HG03196 (cell line): ENCODE data around the gene CLASP1.
"Not testable (repeated sequence)": the region's sequence is repeated elsewhere in the genome, so short reads cannot be mapped to it uniquely, and the experiment has no call there.

ENCODE experiments used
- ATAC-seq: cut with Tn5 transposase; IDR thresholded peaks from one replicate; pipeline ENCODE4 v1.9.1; 2021; ENCODE audit not compliant: unreplicated experiment

The CLASP1 gene

GRCh38 chr2:121478358-121478995 is 170.8 kb downstream of the CLASP1 start:
- ATAC-seq, result not testable (repeated sequence)

DNA sequence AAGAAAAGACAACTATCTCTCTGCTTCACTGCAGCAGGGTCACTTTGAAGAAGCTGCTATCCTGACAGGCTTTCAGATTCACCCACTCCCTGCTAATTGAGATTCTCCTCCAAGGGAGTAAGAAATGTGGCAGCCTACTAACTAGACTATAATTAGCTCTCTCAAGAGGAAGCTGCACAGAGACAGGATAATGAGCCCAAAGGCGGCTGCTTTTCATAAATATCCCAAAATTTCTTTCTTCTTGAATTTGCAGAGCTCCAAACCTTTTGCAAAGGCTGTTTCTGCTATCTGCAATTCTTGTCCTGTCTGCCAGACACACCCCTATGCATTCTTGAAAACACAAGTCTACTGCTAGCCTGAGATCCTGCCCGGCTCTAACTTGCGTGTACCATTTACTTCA is 172.6 kb downstream of the CLASP1 start:
- no peak for ATAC-seq

GRCh38 chr2:121475811-121476571 is 173.3 kb downstream of the CLASP1 start:
- no peak for ATAC-seq

DNA sequence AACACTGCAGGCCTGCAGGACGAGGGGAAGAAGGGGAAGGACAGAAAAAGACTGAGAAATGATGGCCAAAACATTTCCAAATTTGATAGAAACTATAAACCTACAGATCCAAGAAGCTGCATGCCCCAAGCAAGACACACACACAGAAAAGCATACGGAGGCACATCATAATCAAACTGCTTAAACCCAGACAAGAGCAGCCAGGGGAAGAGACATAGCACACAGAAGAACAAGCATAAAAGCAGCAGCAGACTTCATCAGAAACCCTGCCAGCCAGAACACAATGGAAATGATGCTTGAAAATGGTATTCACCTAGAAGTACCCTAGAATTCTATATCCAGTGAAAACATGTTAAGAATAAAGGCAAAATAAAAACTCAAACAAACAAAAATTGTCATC is 175.8 kb downstream of the CLASP1 start:
- no peak for ATAC-seq

GRCh38 chr2:121472470-121472993 is 176.7 kb downstream of the CLASP1 start:
- ATAC-seq, result no peak

DNA sequence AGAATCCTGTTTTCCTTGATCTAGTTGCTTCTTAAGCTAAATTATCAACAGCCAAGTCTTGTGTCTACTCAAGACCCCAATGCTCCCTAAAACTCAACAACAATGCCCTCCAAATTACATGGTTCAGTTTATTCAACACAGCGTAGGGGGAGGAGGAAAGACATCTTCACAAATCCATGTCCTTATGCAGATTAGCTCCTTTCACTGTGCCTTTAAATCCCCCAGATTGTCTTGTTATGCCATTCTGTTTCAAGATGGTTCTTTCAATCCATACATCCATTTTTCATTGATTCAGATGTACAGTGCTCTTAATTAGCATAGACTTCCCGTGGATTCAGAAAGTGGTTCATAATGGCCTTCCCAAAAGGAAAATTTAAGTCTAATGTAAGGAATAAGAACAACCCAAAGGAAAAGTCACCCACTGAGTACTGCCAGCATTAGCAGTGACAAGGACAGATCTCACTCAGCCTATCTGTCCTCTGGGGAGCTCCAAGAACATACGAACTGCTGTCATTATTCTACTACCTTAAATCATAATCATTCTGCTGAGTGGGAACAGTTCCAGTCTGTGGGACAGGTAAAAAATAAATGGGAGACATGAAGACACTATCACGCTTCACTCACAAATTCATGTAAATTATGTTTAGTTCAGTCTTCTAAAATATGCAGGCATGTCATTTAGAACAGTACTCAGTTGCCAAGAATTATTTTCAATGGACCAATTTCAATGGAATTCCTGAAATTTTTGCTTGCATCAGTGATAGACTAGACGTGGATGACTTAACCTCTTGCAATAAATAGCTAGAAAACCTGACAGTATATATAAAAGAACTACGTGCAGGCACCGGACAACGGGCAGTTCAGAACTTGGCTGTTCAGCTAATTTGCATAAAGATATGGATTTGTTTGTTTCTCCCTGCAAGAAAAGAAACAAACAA is 177.5 kb downstream of the CLASP1 start:
- ATAC-seq, result no peak

DNA sequence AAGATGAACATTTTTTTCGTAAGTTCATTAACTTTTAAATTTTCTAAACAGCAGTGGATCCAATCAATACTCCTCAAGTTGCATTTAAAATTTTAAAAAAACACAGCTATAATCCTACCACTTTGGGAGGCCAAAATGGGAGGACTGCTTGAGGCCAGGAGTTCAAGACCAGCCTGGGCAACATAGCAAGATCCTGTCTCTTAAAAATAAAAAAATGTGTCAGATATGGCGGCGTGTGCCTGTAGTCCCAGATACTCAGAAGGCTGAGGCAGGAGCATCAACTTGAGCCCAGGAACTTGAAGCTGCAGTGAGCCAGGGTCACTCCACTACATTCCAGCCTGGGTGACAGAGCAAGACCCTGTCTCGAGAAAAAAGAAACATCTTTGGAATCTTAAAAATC is 178.3 kb downstream of the CLASP1 start:
- no peak for ATAC-seq

DNA sequence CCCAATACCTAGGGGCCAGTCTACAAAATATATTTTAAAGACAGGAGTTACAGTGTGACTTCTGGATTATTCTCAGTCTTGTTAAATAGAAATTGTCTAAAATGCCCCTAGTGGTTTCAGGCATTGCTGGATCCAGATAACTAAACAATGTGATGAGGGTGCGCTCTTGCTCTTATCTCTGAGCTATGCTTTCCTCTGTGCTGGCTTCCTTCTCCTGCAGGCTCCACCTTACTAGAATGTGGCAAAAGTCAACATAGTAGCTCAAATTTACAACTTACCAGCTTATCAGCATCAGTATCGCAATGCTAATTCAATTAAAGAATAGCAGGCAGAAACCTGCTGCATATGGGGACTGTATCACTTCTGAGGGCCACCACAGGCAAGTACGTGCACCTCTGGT is 179.9 kb downstream of the CLASP1 start:
- ATAC-seq, result no peak

DNA sequence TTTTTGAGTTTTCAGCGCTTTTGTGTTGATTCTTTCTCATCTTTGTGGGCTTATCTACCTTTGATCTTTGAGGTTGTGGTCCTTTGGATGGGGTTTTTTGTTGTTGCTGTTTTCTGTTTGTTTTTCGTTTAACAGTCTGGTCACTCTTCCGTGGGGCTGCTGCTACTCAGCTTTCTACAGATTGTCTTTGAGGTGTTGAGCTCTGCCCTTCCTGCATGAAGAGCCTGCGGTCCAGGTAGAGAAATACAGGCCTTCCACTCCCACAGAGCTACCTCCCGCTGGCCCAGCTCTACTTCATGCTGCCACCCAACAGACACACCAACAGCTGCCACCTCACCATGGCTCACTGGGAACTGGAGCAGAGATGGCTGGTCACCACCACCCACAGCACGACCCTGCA is 180.3 kb downstream of the CLASP1 start:
- ATAC-seq, result no peak

GRCh38 chr2:121459291-121459690 is 190.0 kb downstream of the CLASP1 start:
- no peak for ATAC-seq

GRCh38 chr2:121456325-121456724 is 192.9 kb downstream of the CLASP1 start:
- ATAC-seq, result no peak

- no peak for ATAC-seq
Observed at GRCh38 chr2:121455446-121455845, 193.8 kb downstream of the CLASP1 start.

DNA sequence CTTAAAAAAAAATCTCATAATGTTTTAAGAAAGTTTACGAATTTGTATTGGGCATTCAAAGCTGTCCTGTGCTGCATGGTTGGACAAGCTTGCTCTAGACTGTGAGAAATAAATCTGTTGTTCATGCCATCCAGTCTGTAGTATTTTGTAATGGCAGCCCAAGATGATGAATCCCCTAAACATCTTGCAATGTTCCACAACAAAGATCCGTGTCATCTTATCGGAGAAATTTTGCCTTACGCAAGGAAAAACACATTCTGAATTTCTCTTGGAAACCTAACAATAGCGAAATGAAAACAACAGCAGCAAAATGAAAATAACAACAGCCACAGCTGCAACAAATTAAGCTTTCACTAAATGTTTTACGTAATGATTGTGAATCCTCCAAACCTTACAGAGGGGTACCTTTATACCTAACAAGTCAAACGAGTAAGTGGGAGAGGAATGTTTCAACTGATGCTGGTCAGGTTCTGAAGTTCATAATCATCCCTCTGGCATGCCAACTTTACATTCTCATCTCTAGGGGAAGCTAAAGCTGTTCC is 194.6 kb downstream of the CLASP1 start:
- no peak for ATAC-seq

- no peak for ATAC-seq
Observed at GRCh38 chr2:121451398-121451797, 197.9 kb downstream of the CLASP1 start.

DNA sequence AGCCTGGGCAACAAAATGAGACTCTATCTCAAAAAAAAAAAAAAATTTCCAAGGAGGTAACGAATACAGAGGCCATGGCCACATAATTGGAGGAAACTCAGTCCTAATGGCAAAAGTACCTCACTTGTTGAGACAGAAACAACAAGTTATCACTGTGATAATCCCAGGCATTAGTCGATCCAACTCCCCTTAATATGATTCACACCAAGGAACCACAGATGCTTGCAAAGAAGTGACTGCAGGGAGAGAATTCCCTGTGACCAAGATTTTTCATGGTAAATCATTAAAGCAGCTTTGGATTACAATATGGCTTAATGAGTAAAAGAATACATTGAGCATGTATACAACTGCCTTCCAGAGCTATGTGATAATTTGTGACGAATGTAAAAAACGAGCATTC is 199.0 kb downstream of the CLASP1 start:
- no peak for ATAC-seq

DNA sequence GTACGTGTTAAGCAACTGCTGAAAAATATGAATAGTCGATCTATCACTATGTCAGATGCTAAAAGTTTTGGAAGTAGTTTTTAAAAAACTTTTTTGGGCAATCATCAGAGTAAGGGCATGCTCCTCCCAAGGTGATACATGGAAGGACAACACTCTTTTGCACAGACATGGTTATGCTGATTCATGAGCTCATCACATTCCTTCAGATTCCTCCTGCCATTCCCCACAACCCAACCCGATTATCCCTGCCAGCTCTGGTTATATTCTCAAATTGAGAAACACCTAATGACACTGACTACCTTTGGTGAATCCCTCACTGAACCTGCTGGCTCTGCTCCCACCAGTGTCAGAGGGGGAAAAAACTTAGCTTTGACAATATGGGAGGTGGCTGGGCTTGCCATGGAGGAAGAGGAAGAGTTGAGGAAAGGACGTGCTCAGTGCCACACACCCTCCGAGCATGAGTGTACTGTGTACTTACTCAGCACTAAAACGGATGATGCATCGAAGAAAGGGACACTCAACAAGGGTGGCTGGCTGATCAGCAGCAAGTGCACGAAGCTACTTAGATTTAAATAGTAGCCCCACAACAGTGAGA is 202.5 kb downstream of the CLASP1 start:
- no peak for ATAC-seq

DNA sequence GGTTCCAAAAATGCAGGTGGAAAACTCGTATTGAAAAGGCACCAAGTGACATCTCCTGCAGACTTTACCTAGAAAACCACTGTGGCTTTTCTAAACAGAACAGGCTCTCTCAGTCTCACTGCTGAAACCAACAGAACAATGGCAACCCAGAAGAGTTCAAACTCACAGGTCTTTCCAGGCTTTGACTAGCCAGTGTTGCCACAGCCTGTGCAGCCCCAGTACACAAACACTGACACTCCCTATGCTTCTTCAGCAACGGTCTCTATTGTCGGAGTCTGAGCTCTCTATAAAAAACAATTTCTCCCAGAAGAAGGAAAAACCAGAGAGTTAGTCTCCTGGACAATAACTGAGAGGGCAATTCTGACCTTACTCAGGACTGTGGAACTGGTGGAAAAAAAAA is 206.4 kb downstream of the CLASP1 start:
- ATAC-seq, result no peak

DNA sequence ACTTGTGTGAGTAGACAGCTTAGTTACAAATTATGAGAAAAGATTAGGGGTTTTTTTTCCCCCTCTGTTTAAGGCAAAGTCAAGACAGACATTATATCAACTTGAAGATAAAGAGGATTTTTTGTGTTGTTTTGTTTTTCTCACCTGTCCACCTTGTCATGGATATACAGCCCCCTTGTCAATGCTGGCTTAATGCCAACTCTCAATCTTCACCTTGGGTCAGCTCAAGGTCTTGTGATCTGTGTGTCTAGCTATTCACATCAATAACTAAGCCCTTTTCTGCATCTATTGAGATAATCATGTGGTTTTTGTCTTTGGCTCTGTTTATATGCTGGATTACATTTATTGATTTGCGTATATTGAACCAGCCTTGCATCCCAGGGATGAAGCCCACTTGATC is 211.0 kb downstream of the CLASP1 start:
- ATAC-seq, result not testable (repeated sequence)

DNA sequence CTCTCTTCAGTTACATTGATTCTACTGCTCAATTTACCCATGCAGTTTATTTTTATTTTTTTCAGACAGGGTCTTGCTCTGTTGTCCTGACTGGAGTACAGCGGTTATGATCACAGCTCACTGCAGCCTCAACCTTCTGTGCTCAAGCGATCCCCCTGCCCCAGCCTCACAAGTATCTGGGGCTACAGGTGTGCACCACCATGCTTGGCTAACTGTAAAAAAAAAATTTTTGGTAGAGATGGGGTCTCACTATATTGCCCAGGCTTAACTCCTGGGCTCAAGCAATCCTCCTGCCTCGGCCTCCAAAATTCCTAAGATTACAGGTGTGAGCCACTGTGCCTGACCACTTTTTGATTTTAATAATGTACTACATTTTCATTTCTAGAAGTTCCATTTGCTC is 212.3 kb downstream of the CLASP1 start:
- ATAC-seq, result no peak

DNA sequence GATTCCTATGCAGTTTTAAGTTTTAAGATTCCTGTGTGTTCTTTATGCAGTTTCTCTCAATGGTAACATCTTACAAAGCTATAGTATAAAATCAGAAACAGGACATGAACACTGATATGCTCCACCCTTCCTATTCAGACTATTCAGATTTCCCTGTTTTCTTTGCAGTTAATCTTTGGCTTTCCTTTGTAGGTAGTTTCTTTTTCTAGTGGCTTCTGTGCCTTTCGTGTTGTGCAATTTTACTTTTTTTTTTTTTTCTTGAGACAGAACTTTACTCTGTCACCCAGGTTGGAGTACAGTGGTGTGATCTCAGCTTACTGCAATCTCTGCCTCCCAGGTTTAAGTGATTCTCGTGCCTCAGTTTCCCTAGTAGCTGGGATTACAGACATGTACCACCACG is 213.5 kb downstream of the CLASP1 start:
- no peak for ATAC-seq

DNA sequence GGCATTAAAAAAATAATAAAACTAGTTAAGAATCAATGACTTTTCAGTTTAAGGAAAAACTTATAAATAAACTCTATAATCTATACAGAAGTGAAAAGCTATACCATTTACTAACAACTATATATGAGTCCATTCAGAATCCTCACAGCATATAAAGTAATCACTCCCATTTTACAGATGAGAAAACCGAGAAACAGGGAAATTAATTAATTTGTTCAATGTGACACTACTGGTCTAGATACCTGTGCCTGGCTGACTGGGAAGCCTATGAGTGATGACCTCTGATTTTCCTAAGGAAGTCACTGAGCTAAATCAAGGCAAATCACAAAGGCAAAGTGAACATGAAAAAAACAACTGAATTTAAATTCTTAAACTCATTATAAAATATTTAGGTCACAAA is 218.0 kb downstream of the CLASP1 start:
- no peak for ATAC-seq
